HG03342 (cell line): ENCODE data around the gene LRRC10B.

Experiments
- ATAC-seq: cut with Tn5 transposase; IDR thresholded peaks from one replicate; pipeline ENCODE4 v1.9.1; 2021; ENCODE audit warnings: mild to moderate bottlenecking, moderate library complexity; ENCODE audit not compliant: unreplicated experiment

The LRRC10B gene

GRCh38 chr11:61543606-61544306, 35.2 kb downstream of the LRRC10B start:
- ATAC-seq: no peak

- ATAC-seq: no peak
Observed at GRCh38 chr11:61544466-61544865, 35.9 kb downstream of the LRRC10B start.

GRCh38 chr11:61545341-61545740, 36.8 kb downstream of the LRRC10B start:
- ATAC-seq: no peak

- ATAC-seq: no peak
Observed at GRCh38 chr11:61545921-61546320, 37.4 kb downstream of the LRRC10B start.

- ATAC-seq: no peak
Observed at GRCh38 chr11:61546663-61547062, 38.1 kb downstream of the LRRC10B start.

- no peak for ATAC-seq
Observed at GRCh38 chr11:61547246-61547645, 38.7 kb downstream of the LRRC10B start.

GRCh38 chr11:61549177-61549576, 40.6 kb downstream of the LRRC10B start:
- no peak for ATAC-seq

- ATAC-seq: no peak
Observed at GRCh38 chr11:61549662-61550568, 41.4 kb downstream of the LRRC10B start.

- ATAC-seq: no peak
Observed at GRCh38 chr11:61550665-61551227, 42.2 kb downstream of the LRRC10B start.

- ATAC-seq: no peak
Observed at GRCh38 chr11:61551634-61552033, 43.1 kb downstream of the LRRC10B start.

- no peak for ATAC-seq
Observed at GRCh38 chr11:61552108-61552635, 43.6 kb downstream of the LRRC10B start.

- ATAC-seq: no peak
Observed at GRCh38 chr11:61553373-61554171, 45.0 kb downstream of the LRRC10B start.

GRCh38 chr11:61554172-61554988, 45.8 kb downstream of the LRRC10B start:
- no peak for ATAC-seq

- no peak for ATAC-seq
Observed at GRCh38 chr11:61555051-61555969, 46.8 kb downstream of the LRRC10B start.

GRCh38 chr11:61555978-61556377, 47.4 kb downstream of the LRRC10B start:
- ATAC-seq: no peak

GRCh38 chr11:61556621-61557020, 48.1 kb downstream of the LRRC10B start:
- ATAC-seq: no peak
